GM10266 (cell line): ENCODE measurements around the gene HIGD1A.

ENCODE experiments used
- DNase-seq: peaks from one replicate; pipeline ENCODE4 v3.0.0; 2012; ENCODE audit errors: extremely low spot score
- CTCF ChIP-seq: IDR thresholded peaks from 2 replicates; pipeline ENCODE4 v1.5.1; 2012; ENCODE audit warnings: mild to moderate bottlenecking, low read depth; ENCODE audit not compliant: control insufficient read depth, insufficient read depth; ENCODE audit errors: missing control alignments

The HIGD1A gene

DNA sequence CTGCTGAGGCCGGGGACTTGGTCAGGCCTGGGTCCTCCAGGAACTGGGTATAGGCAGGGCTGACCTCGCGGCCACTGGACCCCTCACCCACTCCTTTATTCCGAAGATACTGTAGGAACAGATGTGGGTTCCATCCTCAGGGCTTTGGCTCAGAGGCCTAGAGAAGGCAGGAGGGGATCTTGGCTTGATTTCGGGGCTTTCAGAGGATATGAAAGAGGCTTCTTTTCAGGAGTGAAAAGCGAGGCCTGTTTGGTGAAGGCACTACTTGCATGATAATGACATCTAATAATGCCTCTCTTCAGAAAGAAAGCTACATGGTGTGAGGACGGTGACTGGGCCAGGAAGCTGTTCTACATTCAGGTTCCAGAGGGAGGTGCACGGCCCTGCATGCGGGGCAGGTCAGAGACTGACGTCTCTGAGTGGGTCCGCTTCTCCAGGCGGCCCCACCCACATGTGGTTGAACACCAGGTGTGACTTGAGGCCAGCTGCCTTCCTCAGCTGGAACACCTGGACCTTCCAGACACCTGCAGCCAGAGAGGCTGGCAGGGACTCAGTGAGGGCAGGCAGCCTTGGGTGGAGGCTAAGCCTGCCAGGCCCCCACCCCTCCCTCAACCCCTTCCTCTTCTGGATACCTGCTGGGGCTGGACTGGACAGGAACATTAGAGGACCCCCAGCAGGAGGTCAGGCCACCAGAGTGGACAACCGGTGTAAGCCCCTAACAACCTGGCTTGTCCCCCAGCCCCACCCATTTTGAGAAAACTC is 70.6 kb downstream of the HIGD1A start:
- DNase-seq, result no peak
- TF ChIP-seq CTCF, result no peak
